GM12891 (cell line): ENCODE data around the gene PRPF39.

Source experiments
- POLR2A ChIP-seq: IDR thresholded peaks from 2 replicates; pipeline ENCODE4 v1.6.1; 2011; ENCODE audit warnings: low read depth, low read length, control low read depth
- POLR2AphosphoS5 ChIP-seq: IDR thresholded peaks from 2 replicates; pipeline ENCODE4 v1.6.1; 2011; ENCODE audit warnings: low read depth, low read length, control low read depth
- TAF1 ChIP-seq: IDR thresholded peaks from 2 replicates; pipeline ENCODE4 v1.6.1; 2011; ENCODE audit warnings: low read depth, low read length, control low read depth

GRCh38 chr14:45156067-45156466, 72.2 kb downstream of the PRPF39 start:
- TF ChIP-seq TAF1 (no peak), POLR2A (no peak), POLR2AphosphoS5 (no peak)
